NCI-H1417 (cell line): Measurements from ENCODE around the gene SPATA13.

Experiments used
- DNase-seq, 3 experiments: peaks; one replicate each; lab custom pipeline; 2025; lab: John Stamatoyannopoulos, UW

The SPATA13 gene

GRCh38 chr13:24141333-24141910 is 19.1 kb upstream of the SPATA13 start:
- DNase-seq, result peak in 2 of 3 experiments; percentile 63 to 89

- DNase-seq, result no peak
Measured at GRCh38 chr13:24142453-24142852, 18.1 kb upstream of the SPATA13 start.

- DNase-seq, result no peak
Measured at GRCh38 chr13:24142886-24143285, 17.6 kb upstream of the SPATA13 start.

GRCh38 chr13:24145240-24145639 is 15.3 kb upstream of the SPATA13 start:
- no peak for DNase-seq

- DNase-seq, result no peak
Measured at GRCh38 chr13:24145674-24146073, 14.8 kb upstream of the SPATA13 start.

- DNase-seq, result no peak
Measured at GRCh38 chr13:24146961-24147569, 13.5 kb upstream of the SPATA13 start.

- DNase-seq, result no peak
Measured at GRCh38 chr13:24147570-24147963, 13.0 kb upstream of the SPATA13 start.

- DNase-seq, result no peak
Measured at GRCh38 chr13:24148414-24149235, 11.9 kb upstream of the SPATA13 start.

GRCh38 chr13:24149246-24150032 is 11.1 kb upstream of the SPATA13 start:
- DNase-seq, result no peak

GRCh38 chr13:24150572-24150971 is 9.9 kb upstream of the SPATA13 start:
- no peak for DNase-seq

GRCh38 chr13:24151864-24152263 is 8.7 kb upstream of the SPATA13 start:
- DNase-seq, result no peak

- DNase-seq, result no peak
Measured at GRCh38 chr13:24152292-24153214, 8.0 kb upstream of the SPATA13 start.

GRCh38 chr13:24153347-24153746 is 7.2 kb upstream of the SPATA13 start:
- DNase-seq, result no peak

GRCh38 chr13:24153979-24154701 is 6.4 kb upstream of the SPATA13 start:
- no peak for DNase-seq

GRCh38 chr13:24159357-24159756 is 1.2 kb upstream of the SPATA13 start:
- peak in 2 of 3 experiments; percentile 9 to 68 for DNase-seq

- DNase-seq, result peak in 2 of 3 experiments; percentile 75 to 82
Measured at GRCh38 chr13:24161010-24161775, 673 bp downstream of the SPATA13 start.

- DNase-seq, result no peak
Measured at GRCh38 chr13:24161980-24162525, 1.5 kb downstream of the SPATA13 start.

- no peak for DNase-seq
Measured at GRCh38 chr13:24162604-24163003, 2.1 kb downstream of the SPATA13 start.

GRCh38 chr13:24165746-24166145 is 5.2 kb downstream of the SPATA13 start:
- DNase-seq, result no peak
